ENCODE data around the gene UNKL.

UNKL gene

GRCh38 chr16:1449201-1449788 lies 34.8 kb upstream of the UNKL start:
- TF ChIP-seq ZBTB7A (IDR thresholded peaks at IDR 0.05; ENCODE audit: low read depth): no peak
- no peak for TF ChIP-seq EGR1 (IDR thresholded peaks at IDR 0.05)
- TF ChIP-seq FOXM1 (IDR thresholded peaks at IDR 0.05; ENCODE audit: borderline replicate concordance, low read depth): no peak
- TF ChIP-seq NFIC (IDR thresholded peaks at IDR 0.05): no peak
- TF ChIP-seq MAX (IDR thresholded peaks at IDR 0.05): no peak
- TF ChIP-seq REST (IDR thresholded peaks at IDR 0.05; ENCODE audit: low read depth): no peak
- TF ChIP-seq RAD21 (IDR thresholded peaks at IDR 0.05; ENCODE audit: low read depth): no peak
- TF ChIP-seq TCF12 (IDR thresholded peaks at IDR 0.05; ENCODE audit: low read depth): no peak
- TF ChIP-seq CREB1 (IDR thresholded peaks at IDR 0.05; ENCODE audit: low read depth): no peak
- no peak for TF ChIP-seq YY1 (IDR thresholded peaks at IDR 0.05; ENCODE audit: low read depth)
- TF ChIP-seq CEBPB (IDR thresholded peaks at IDR 0.05): no peak

GRCh38 chr16:1448536-1449116 lies 34.1 kb upstream of the UNKL start:
- TF ChIP-seq USF1 (IDR thresholded peaks at IDR 0.05): no peak
- TF ChIP-seq TAF1 (IDR thresholded peaks at IDR 0.05; ENCODE audit: low read depth): no peak
- no peak for TF ChIP-seq YY1 (IDR thresholded peaks at IDR 0.05; ENCODE audit: low read depth)
- no peak for TF ChIP-seq NFIC (IDR thresholded peaks at IDR 0.05)
- TF ChIP-seq MAX (IDR thresholded peaks at IDR 0.05): no peak
- no peak for TF ChIP-seq EGR1 (IDR thresholded peaks at IDR 0.05)
- TF ChIP-seq RAD21 (IDR thresholded peaks at IDR 0.05; ENCODE audit: low read depth): no peak
- no peak for TF ChIP-seq ZBTB7A (IDR thresholded peaks at IDR 0.05; ENCODE audit: low read depth)
- no peak for TF ChIP-seq TCF12 (IDR thresholded peaks at IDR 0.05; ENCODE audit: low read depth)
- TF ChIP-seq TEAD4 (IDR thresholded peaks at IDR 0.05): no peak
- no peak for TF ChIP-seq REST (IDR thresholded peaks at IDR 0.05; ENCODE audit: low read depth)
- TF ChIP-seq CREB1 (IDR thresholded peaks at IDR 0.05; ENCODE audit: low read depth): no peak
- TF ChIP-seq FOXM1 (IDR thresholded peaks at IDR 0.05; ENCODE audit: borderline replicate concordance, low read depth): no peak
- TF ChIP-seq EP300 (IDR thresholded peaks at IDR 0.05; ENCODE audit: borderline replicate concordance): no peak

- no peak for TF ChIP-seq USF1 (IDR thresholded peaks at IDR 0.05)
- TF ChIP-seq TAF1 (IDR thresholded peaks at IDR 0.05; ENCODE audit: low read depth): no peak
- no peak for TF ChIP-seq EGR1 (IDR thresholded peaks at IDR 0.05)
- no peak for TF ChIP-seq YY1 (IDR thresholded peaks at IDR 0.05; ENCODE audit: low read depth)
- no peak for TF ChIP-seq EP300 (IDR thresholded peaks at IDR 0.05; ENCODE audit: borderline replicate concordance)
- no peak for TF ChIP-seq TCF12 (IDR thresholded peaks at IDR 0.05; ENCODE audit: low read depth)
- no peak for TF ChIP-seq RAD21 (IDR thresholded peaks at IDR 0.05; ENCODE audit: low read depth)
- no peak for TF ChIP-seq MAX (IDR thresholded peaks at IDR 0.05)
- TF ChIP-seq NFIC (IDR thresholded peaks at IDR 0.05): no peak
- TF ChIP-seq REST (IDR thresholded peaks at IDR 0.05; ENCODE audit: low read depth): no peak
- no peak for TF ChIP-seq ZBTB7A (IDR thresholded peaks at IDR 0.05; ENCODE audit: low read depth)
- TF ChIP-seq CREB1 (IDR thresholded peaks at IDR 0.05; ENCODE audit: low read depth): no peak
- TF ChIP-seq FOXM1 (IDR thresholded peaks at IDR 0.05; ENCODE audit: borderline replicate concordance, low read depth): no peak
- no peak for TF ChIP-seq CEBPB (IDR thresholded peaks at IDR 0.05)
- TF ChIP-seq TEAD4 (IDR thresholded peaks at IDR 0.05): no peak
Observed at GRCh38 chr16:1447965-1448364, 33.5 kb upstream of the UNKL start.

All from Ishikawa (cell line).